Bronchial epithelial cell (primary cell): Measurements from ENCODE around the gene PPP6R1. TPM values are rescaled to one million over a fixed set of nuclear protein-coding genes. Genes with fewer than 3 reads are reported as not detected.

Source experiments
- DNase-seq: peaks from one replicate; pipeline ENCODE4 v3.0.0-alpha.2; 2010; ENCODE audit warnings: low read depth
- FAIRE-seq: peaks from 2 replicates; lab custom pipeline; 2011; peaks lifted over from hg19 to GRCh38; lab: Jason Lieb, UNC
- H3K27me3 ChIP-seq: 2 replicates; pipeline ENCODE4 v1.5.1; 2011; ENCODE audit warnings: low read length; ENCODE audit not compliant: control insufficient read depth, insufficient read depth
- H3K36me3 ChIP-seq: 2 replicates; pipeline ENCODE4 v1.5.1; 2011; ENCODE audit warnings: low read length; ENCODE audit not compliant: control insufficient read depth, insufficient read depth
- H3K4me3 ChIP-seq: 2 replicates; pipeline ENCODE4 v1.5.1; 2011; ENCODE audit warnings: mild to moderate bottlenecking, low read depth, low read length, control low read depth
- CTCF ChIP-seq: IDR thresholded peaks from 2 replicates; pipeline ENCODE4 v1.5.1; 2011; ENCODE audit warnings: mild to moderate bottlenecking, moderate library complexity, low read length, control low read depth, inconsistent platforms; ENCODE audit not compliant: insufficient read depth, severe bottlenecking
- total RNA-seq: library from RNA; depleted of rRNA; stranded (reverse); fragments of >200 nt; gene quantifications from 2 replicates; pipeline ENCODE4 v1.2.1, GENCODE V29; 2014

Gene PPP6R1
- total RNA-seq, 1 donor from 2014 or later: 15.5 TPM

- H3K27me3 ChIP-seq: no peaks in the 10 kb centered on the region
- H3K4me3 ChIP-seq: no peak overlapping the region
- FAIRE-seq (no peak), DNase-seq (no peak)
- H3K36me3 ChIP-seq: peaks cover 7% of the 10 kb centered on the region
- no peak for TF ChIP-seq CTCF
Observed at GRCh38 chr19:55252760-55253663, 5.8 kb downstream of the PPP6R1 start.

GRCh38 chr19:55251341-55252081, 7.3 kb downstream of the PPP6R1 start:
- H3K36me3 ChIP-seq: peaks cover 13% of the 10 kb centered on the region
- H3K4me3 ChIP-seq: no peak overlapping the region
- no peaks in the 10 kb centered on the region for H3K27me3 ChIP-seq
- DNase-seq (peak; percentile 41), FAIRE-seq (no peak)
- no peak for TF ChIP-seq CTCF

GRCh38 chr19:55250262-55251036, 8.4 kb downstream of the PPP6R1 start:
- H3K4me3 ChIP-seq: no peak overlapping the region
- FAIRE-seq (no peak), DNase-seq (no peak)
- no peaks in the 10 kb centered on the region for H3K27me3 ChIP-seq
- TF ChIP-seq CTCF: no peak
- H3K36me3 ChIP-seq: peaks cover 17% of the 10 kb centered on the region

GRCh38 chr19:55249841-55250240, 9.0 kb downstream of the PPP6R1 start:
- Histone ChIP-seq H3K4me3 (no peak overlapping the region), H3K36me3 (peaks cover 24% of the 10 kb centered on the region), H3K27me3 (no peaks in the 10 kb centered on the region)
- FAIRE-seq (no peak), DNase-seq (no peak)
- no peak for TF ChIP-seq CTCF

GRCh38 chr19:55248704-55249103, 10.1 kb downstream of the PPP6R1 start:
- TF ChIP-seq CTCF: no peak
- Histone ChIP-seq H3K4me3 (no peak overlapping the region), H3K27me3 (no peaks in the 10 kb centered on the region), H3K36me3 (peaks cover 27% of the 10 kb centered on the region)
- FAIRE-seq (peak; percentile 50), DNase-seq (no peak)
